Nephron (organoid): ENCODE measurements around the gene FAM222B.
A peak's percentile ranks its signal among the peaks of the same experiment; 100 is the strongest.
"Not testable (repeated sequence)": the region's sequence is repeated elsewhere in the genome, so short reads cannot be mapped to it uniquely, and the experiment has no call there.

ENCODE experiments used
- H3K27ac Mint-ChIP-seq, 3 experiments: 2 replicates each; pipeline ENCODE4 v1.8.0; 2020; ENCODE audit warnings: mixed read lengths in 3 of 3, mild to moderate bottlenecking in 2 of 3, moderate library complexity in 1 of 3
- H3K27me3 Mint-ChIP-seq: 2 replicates; pipeline ENCODE4 v1.8.0; 2021; ENCODE audit warnings: low read depth, mild to moderate bottlenecking, moderate library complexity, mixed read lengths
- H3K36me3 Mint-ChIP-seq: 2 replicates; pipeline ENCODE4 v1.8.0; 2020; ENCODE audit warnings: low read depth, mixed read lengths
- H3K4me1 Mint-ChIP-seq: 2 replicates; pipeline ENCODE4 v1.8.0; 2020; ENCODE audit warnings: mixed read lengths
- H3K4me3 Mint-ChIP-seq, 3 experiments: 2 replicates each; pipeline ENCODE4 v1.8.0; 2020; ENCODE audit warnings: mild to moderate bottlenecking in 3 of 3, mixed read lengths in 3 of 3, moderate library complexity in 2 of 3
- H3K9me3 Mint-ChIP-seq: 2 replicates; pipeline ENCODE4 v1.8.0; 2020; ENCODE audit warnings: mixed read lengths
- CTCF ChIP-seq, 3 experiments: fragments of 200-600 bp; sonication (generic); IDR thresholded peaks; one replicate each; pipeline ENCODE4 v1.5.0; 2021; ENCODE audit warnings: antibody characterized with exemption in 3 of 3; ENCODE audit not compliant: unreplicated experiment in 3 of 3

The FAM222B gene

GRCh38 chr17:28841901-28842281 lies 699 bp downstream of the FAM222B start:
- H3K27me3 Mint-ChIP-seq, result peaks cover 3% of the 10 kb centered on the region
- H3K4me3 Mint-ChIP-seq, result peak overlapping the region; percentile 89 to 100 (median 94)
- no peak for TF ChIP-seq CTCF (IDR thresholded peaks at IDR 0.05; ENCODE audit: unreplicated experiment in 3 of 3)
- no peaks in the 10 kb centered on the region for H3K9me3 Mint-ChIP-seq
- H3K36me3 Mint-ChIP-seq, result no peaks in the 10 kb centered on the region
- H3K4me1 Mint-ChIP-seq, result peaks cover 9% of the 10 kb centered on the region
- peak overlapping the region; percentile 80 to 99 (median 95) for H3K27ac Mint-ChIP-seq

- Mint-ChIP-seq H3K4me1 (peaks cover 9% of the 10 kb centered on the region), H3K27me3 (peaks cover 3% of the 10 kb centered on the region), H3K4me3 (peak overlapping the region in 1 of 3 experiments; percentile 18), H3K36me3 (peaks cover 2% of the 10 kb centered on the region), H3K9me3 (no peaks in the 10 kb centered on the region), H3K27ac (peak overlapping the region in 2 of 3 experiments; percentile 48 to 61)
- TF ChIP-seq CTCF (IDR thresholded peaks at IDR 0.05; ENCODE audit: unreplicated experiment in 3 of 3), result no peak
Measured at GRCh38 chr17:28839221-28839620, 3.4 kb downstream of the FAM222B start.

GRCh38 chr17:28836541-28836940 lies 6.0 kb downstream of the FAM222B start:
- not testable (repeated sequence) for H3K9me3 Mint-ChIP-seq, H3K4me1 Mint-ChIP-seq, H3K4me3 Mint-ChIP-seq

GRCh38 chr17:28834420-28834819 lies 8.2 kb downstream of the FAM222B start:
- Mint-ChIP-seq H3K27ac (no peak overlapping the region), H3K9me3 (no peaks in the 10 kb centered on the region), H3K4me1 (no peaks in the 10 kb centered on the region), H3K36me3 (peaks cover 19% of the 10 kb centered on the region), H3K27me3 (no peaks in the 10 kb centered on the region), H3K4me3 (no peak overlapping the region)
- TF ChIP-seq CTCF (IDR thresholded peaks at IDR 0.05; ENCODE audit: unreplicated experiment in 3 of 3), result no peak

More at GRCh38 chr17:28836541-28836940, 6.0 kb downstream of the FAM222B start:
- not testable (repeated sequence) for H3K36me3 Mint-ChIP-seq, H3K27ac Mint-ChIP-seq, H3K27me3 Mint-ChIP-seq

GRCh38 chr17:28828294-28829040 lies 14.1 kb downstream of the FAM222B start:
- no peak for TF ChIP-seq CTCF (IDR thresholded peaks at IDR 0.05; ENCODE audit: unreplicated experiment in 3 of 3)
- no peak overlapping the region for H3K27ac Mint-ChIP-seq
- no peaks in the 10 kb centered on the region for H3K9me3 Mint-ChIP-seq
- no peak overlapping the region for H3K4me3 Mint-ChIP-seq
- no peaks in the 10 kb centered on the region for H3K27me3 Mint-ChIP-seq
- H3K4me1 Mint-ChIP-seq, result no peaks in the 10 kb centered on the region
- H3K36me3 Mint-ChIP-seq, result peaks cover 21% of the 10 kb centered on the region

- no peak overlapping the region for H3K27ac Mint-ChIP-seq
- H3K4me3 Mint-ChIP-seq, result no peak overlapping the region
- peaks cover 21% of the 10 kb centered on the region for H3K36me3 Mint-ChIP-seq
- H3K9me3 Mint-ChIP-seq, result no peaks in the 10 kb centered on the region
- no peaks in the 10 kb centered on the region for H3K4me1 Mint-ChIP-seq
- TF ChIP-seq CTCF (IDR thresholded peaks at IDR 0.05; ENCODE audit: unreplicated experiment in 3 of 3), result no peak
- H3K27me3 Mint-ChIP-seq, result no peaks in the 10 kb centered on the region
Measured at GRCh38 chr17:28827672-28828071, 14.9 kb downstream of the FAM222B start.
